ENCODE results near the gene PGAP2. TPM values are rescaled to one million over a fixed set of nuclear protein-coding genes. Genes with fewer than 3 reads are reported as not detected.

PGAP2 gene
- total and polyA plus RNA-seq, 4 experiments from 2014 or later = 16.2 to 20.7 (median 18.5) TPM

DNA sequence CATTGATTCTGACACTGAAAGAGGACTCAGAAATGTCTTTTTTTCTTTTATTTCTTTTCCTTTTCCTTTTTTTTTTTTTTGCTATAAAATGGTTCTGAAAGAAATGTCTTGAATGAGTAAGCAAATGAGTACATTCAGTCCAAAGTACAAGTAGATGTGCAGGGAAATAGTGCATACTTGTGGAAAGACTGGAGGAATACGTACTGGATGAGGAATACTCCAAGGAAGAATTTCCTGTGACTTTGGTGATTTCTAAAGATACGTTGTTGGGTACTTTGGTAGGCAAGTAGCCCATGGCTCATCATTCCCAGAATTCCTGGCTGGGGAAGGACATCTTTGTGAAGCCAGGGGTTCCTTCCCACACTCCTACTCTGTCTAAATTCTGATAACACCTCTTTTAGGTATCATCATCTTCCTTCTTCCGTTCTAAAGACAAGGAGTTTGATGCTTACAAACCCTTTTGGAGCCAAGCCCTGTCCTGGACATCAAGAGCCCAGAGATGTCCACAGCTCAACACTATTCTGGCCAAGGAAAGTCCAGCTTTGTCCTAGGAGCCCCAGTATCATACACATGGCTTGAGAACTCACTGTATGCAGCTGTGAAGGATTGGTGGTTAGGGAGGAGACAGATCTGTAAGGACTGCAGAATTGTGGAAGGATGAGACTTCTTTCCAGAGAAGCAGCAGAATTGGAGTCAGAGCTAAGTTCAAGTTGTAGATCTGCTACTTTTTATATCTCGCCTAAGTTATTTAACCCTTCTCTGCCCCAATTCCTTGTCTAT lies 6.2 kb upstream of the PGAP2 start:
- Mint-ChIP-seq H3K9me3 (no peaks in the 10 kb centered on the region), H3K4me3 (no peak overlapping the region), H3K4me1 (peaks cover 5 to 23% (median 15%) of the 10 kb centered on the region in 4 donors), H3K27ac (peak overlapping the region in 2 of 7 donors; percentile 4 to 47), H3K27me3 (no peaks in the 10 kb centered on the region), H3K36me3 (peaks cover 0 to 7% of the 10 kb centered on the region in 2 donors)
- H3K4me1 ChIP-seq (ENCODE audit: insufficient read depth, low read length) = peaks cover 12% of the 10 kb centered on the region
- no peak overlapping the region for H3K4me3 ChIP-seq (ENCODE audit: low read length in 2 of 2)
- DNase-seq = no peak
- intact Hi-C loops (cut with micrococcal nuclease) = no loop called here
- ChIA-PET CTCF (ENCODE audit: partially characterized antibody) (no interaction called here), POLR2A (ENCODE audit: partially characterized antibody) (no interaction called here)
- no peaks in the 10 kb centered on the region for H3K9me3 ChIP-seq (ENCODE audit: control insufficient read depth in 1 of 2, low read length in 2 of 2)
- no peaks in the 10 kb centered on the region for H3K36me3 ChIP-seq (ENCODE audit: insufficient read depth, low read length)
- no peaks in the 10 kb centered on the region for H3K27me3 ChIP-seq (ENCODE audit: insufficient read depth, low read length)
- H3K27ac ChIP-seq (ENCODE audit: low read depth, low read length) = no peak overlapping the region

DNA sequence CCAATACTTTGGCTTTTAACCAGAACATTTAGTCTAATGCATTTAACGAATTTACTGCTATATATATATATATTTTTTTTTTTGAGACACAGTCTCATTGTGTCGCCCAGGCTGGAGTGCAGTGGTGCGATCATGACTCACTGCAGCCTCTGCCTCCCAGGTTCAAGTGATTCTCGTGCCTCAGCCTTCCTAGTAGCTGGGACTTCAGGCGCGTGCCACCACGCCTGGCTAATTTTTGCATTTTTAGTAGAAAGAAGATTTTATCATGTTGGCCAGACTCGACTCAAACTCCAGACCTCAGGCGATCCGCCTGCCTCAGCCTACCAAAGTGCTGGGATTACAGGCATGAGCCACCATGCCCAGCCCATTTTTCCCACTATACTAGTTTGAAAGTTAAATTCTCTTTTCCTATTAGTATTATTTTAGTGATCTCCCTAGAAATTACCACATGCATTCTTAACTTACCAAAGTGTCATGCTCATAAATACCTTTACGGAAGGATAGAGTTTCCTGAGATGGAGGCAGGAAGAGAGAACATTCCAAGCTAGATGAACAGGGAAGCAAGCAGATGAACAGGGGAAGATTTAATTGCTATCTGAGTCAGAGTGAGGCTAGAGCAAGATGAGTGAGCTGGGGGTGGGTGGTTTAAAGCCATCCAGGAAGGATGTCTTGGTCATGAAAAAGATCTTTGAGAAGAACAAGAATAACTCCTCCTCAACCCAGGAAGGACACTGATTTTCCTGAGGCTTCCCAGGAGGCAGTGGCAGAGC lies 4.4 kb upstream of the PGAP2 start:
- Histone ChIP-seq H3K27me3 (ENCODE audit: insufficient read depth, low read length) (no peaks in the 10 kb centered on the region), H3K4me3 (ENCODE audit: low read length in 2 of 2) (no peak overlapping the region), H3K4me1 (ENCODE audit: insufficient read depth, low read length) (peaks cover 6% of the 10 kb centered on the region), H3K9me3 (ENCODE audit: control insufficient read depth in 1 of 2, low read length in 2 of 2) (no peaks in the 10 kb centered on the region), H3K36me3 (ENCODE audit: insufficient read depth, low read length) (no peaks in the 10 kb centered on the region), H3K27ac (ENCODE audit: low read depth, low read length) (no peak overlapping the region)
- H3K4me1 Mint-ChIP-seq = peaks cover 6 to 24% (median 15%) of the 10 kb centered on the region in 4 donors
- H3K36me3 Mint-ChIP-seq = peaks cover 0 to 4% of the 10 kb centered on the region in 2 donors
- DNase-seq = no peak
- peak overlapping the region in 2 of 7 donors; percentile 19 to 26 for H3K27ac Mint-ChIP-seq
- intact Hi-C loops (cut with micrococcal nuclease) = no loop called here
- ChIA-PET POLR2A (ENCODE audit: partially characterized antibody) (no interaction called here), CTCF (ENCODE audit: partially characterized antibody) (interaction anchor here (1.2 kb wide), 1 partner anchor 15 kb away, joined by 3 read pairs; no protein-coding TSS in a partner anchor)
- H3K9me3 Mint-ChIP-seq = no peaks in the 10 kb centered on the region
- no peaks in the 10 kb centered on the region for H3K27me3 Mint-ChIP-seq
- H3K4me3 Mint-ChIP-seq = no peak overlapping the region

DNA sequence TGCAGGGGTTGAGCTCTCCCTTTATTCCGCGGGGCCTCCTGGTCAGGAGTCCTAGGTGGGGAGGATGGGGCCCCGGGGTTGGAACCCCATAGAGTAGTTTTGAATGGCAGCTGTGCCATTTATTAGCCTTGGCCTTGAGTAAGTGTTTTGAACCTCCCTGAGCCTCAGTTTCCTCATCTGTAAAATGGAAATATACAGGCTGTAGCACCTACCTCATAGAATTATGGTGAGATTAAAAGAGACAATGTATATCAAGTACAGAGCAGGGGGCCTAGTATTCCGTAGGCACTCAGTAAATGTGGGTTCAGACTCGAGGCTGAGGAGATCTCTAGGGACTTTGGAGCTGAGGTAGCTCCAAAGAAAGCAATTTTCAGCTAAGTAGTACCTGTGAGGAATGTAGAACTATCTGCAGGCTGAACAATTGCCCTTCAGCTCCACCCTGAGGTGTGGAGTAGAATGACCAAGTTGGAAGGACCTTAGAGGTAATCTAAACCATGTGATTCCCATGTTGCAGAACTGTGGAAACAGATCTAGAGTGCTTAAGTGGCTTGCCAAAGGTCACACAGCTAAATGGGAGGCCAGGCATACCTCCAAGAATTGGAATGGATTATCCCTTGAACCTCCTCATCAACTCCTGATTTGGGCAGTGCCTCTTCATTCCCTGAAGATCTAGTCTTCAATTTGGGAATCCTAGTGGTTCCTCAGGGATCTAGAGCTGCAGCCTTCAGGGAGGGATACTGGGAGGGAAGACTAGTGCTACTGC lies 682 bp downstream of the PGAP2 start:
- intact Hi-C loops (cut with micrococcal nuclease) = loop anchor here (1.0 to 5.0 kb wide), 5 partner anchors 12 to 107 kb away; partner anchors contain the start of gene NUP98
- Mint-ChIP-seq H3K27me3 (no peaks in the 10 kb centered on the region), H3K27ac (peak overlapping the region; percentile 70 to 86 (median 85)), H3K4me1 (peaks cover 6 to 18% (median 14%) of the 10 kb centered on the region in 4 donors), H3K9me3 (no peaks in the 10 kb centered on the region), H3K4me3 (peak overlapping the region; percentile 84 to 99 (median 90)), H3K36me3 (peaks cover 0 to 4% of the 10 kb centered on the region in 2 donors)
- H3K9me3 ChIP-seq (ENCODE audit: control insufficient read depth in 1 of 2, low read length in 2 of 2) = no peaks in the 10 kb centered on the region
- ChIA-PET POLR2A (ENCODE audit: partially characterized antibody) (interaction anchor here (0.5 to 5.3 kb wide), 15 partner anchors 9 to 264 kb away, joined by 3 to 109 read pairs (median 5); partner anchors contain the start of genes NUP98, RHOG and STIM1), CTCF (ENCODE audit: partially characterized antibody) (interaction anchor here (0.6 to 4.7 kb wide), 36 partner anchors 10 to 264 kb away, joined by 3 to 39 read pairs (median 4); partner anchors contain the start of genes NUP98, RHOG and STIM1)
- no peaks in the 10 kb centered on the region for H3K36me3 ChIP-seq (ENCODE audit: insufficient read depth, low read length)
- peak; percentile 59 to 74 (median 64) for DNase-seq
- H3K27ac ChIP-seq (ENCODE audit: low read depth, low read length) = peak overlapping the region; percentile 68
- H3K4me1 ChIP-seq (ENCODE audit: insufficient read depth, low read length) = peaks cover 10% of the 10 kb centered on the region
- peak overlapping the region; percentile 81 to 85 for H3K4me3 ChIP-seq (ENCODE audit: low read length in 2 of 2)
- no peaks in the 10 kb centered on the region for H3K27me3 ChIP-seq (ENCODE audit: insufficient read depth, low read length)

DNA sequence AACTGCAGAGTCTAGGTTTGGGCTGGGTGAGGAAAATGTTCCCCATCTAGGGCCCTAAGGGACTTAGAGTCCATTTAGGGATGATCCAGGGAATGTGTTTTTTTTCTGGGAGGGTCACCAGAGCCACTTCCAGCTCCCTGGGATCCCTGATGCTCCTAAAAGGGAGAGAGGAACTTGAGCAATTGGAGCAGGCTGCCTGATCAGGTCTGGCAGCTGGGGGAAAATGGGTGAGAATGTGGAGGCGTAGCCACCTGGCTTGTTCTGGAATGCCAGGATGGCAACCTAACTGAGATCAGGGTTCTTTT lies 1.2 kb downstream of the PGAP2 start:
- H3K4me3 Mint-ChIP-seq = peak overlapping the region in 1 of 8 donors; percentile 13
- CTCF ChIA-PET (ENCODE audit: partially characterized antibody) = interaction anchor here (0.9 to 4.7 kb wide), 24 partner anchors 10 to 263 kb away, joined by 3 to 39 read pairs (median 9); partner anchors contain the start of genes NUP98, RHOG and STIM1
- POLR2A ChIA-PET (ENCODE audit: partially characterized antibody) = interaction anchor here (0.6 to 5.3 kb wide), 7 partner anchors 12 to 45 kb away, joined by 3 to 109 read pairs (median 12); partner anchors contain the start of genes NUP98, RHOG and STIM1

DNA sequence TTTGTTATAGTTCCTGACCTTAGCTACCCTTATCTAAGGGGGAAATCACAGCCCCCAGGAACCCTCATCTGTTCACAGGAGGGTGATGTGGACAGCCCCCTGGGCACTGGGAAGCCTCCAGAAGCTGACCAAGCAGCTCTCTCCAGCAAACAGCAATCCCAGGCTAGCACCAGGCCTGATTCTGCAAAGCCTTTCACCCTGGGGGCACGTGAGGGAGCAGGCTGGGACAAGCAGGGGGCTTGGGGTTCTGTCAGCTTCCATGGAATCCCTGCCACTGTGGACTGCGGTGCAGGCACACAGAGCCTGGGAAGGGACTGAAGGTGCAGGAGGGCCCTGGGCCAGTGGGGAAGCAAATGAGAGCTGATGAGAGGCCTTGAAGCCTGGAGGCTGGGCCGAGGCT lies 2.1 kb downstream of the PGAP2 start:
- Mint-ChIP-seq H3K9me3 (no peaks in the 10 kb centered on the region), H3K36me3 (peaks cover 0 to 4% of the 10 kb centered on the region in 2 donors), H3K27me3 (no peaks in the 10 kb centered on the region), H3K4me3 (no peak overlapping the region), H3K4me1 (peaks cover 6 to 18% (median 14%) of the 10 kb centered on the region in 4 donors), H3K27ac (no peak overlapping the region)
- Histone ChIP-seq H3K27me3 (ENCODE audit: insufficient read depth, low read length) (no peaks in the 10 kb centered on the region), H3K9me3 (ENCODE audit: control insufficient read depth in 1 of 2, low read length in 2 of 2) (no peaks in the 10 kb centered on the region), H3K4me3 (ENCODE audit: low read length in 2 of 2) (no peak overlapping the region), H3K4me1 (ENCODE audit: insufficient read depth, low read length) (peaks cover 10% of the 10 kb centered on the region), H3K36me3 (ENCODE audit: insufficient read depth, low read length) (no peaks in the 10 kb centered on the region), H3K27ac (ENCODE audit: low read depth, low read length) (no peak overlapping the region)
- CTCF ChIA-PET (ENCODE audit: partially characterized antibody) = interaction anchor here (0.8 to 4.7 kb wide), 9 partner anchors 9 to 262 kb away, joined by 3 to 39 read pairs (median 8); partner anchors contain the start of gene RHOG
- POLR2A ChIA-PET (ENCODE audit: partially characterized antibody) = interaction anchor here (0.8 to 5.3 kb wide), 4 partner anchors 13 to 44 kb away, joined by 4 to 109 read pairs (median 47); partner anchors contain the start of genes NUP98, RHOG and STIM1
- DNase-seq = no peak
- intact Hi-C loops (cut with micrococcal nuclease) = no loop called here

More for the DNA sequence above, 1.2 kb downstream of the PGAP2 start:
- Mint-ChIP-seq H3K36me3 (peaks cover 0 to 4% of the 10 kb centered on the region in 2 donors), H3K27ac (peak overlapping the region in 2 of 7 donors; percentile 62 to 80), H3K4me1 (peaks cover 6 to 18% (median 14%) of the 10 kb centered on the region in 4 donors), H3K27me3 (no peaks in the 10 kb centered on the region), H3K9me3 (no peaks in the 10 kb centered on the region)
- H3K27me3 ChIP-seq (ENCODE audit: insufficient read depth, low read length) = no peaks in the 10 kb centered on the region
- H3K27ac ChIP-seq (ENCODE audit: low read depth, low read length) = no peak overlapping the region
- intact Hi-C loops (cut with micrococcal nuclease) = loop anchor here (1.0 to 5.0 kb wide), 3 partner anchors 24 to 107 kb away; no protein-coding TSS in a partner anchor
- DNase-seq = no peak
- H3K4me3 ChIP-seq (ENCODE audit: low read length in 2 of 2) = no peak overlapping the region
- peaks cover 10% of the 10 kb centered on the region for H3K4me1 ChIP-seq (ENCODE audit: insufficient read depth, low read length)
- no peaks in the 10 kb centered on the region for H3K9me3 ChIP-seq (ENCODE audit: control insufficient read depth in 1 of 2, low read length in 2 of 2)
- no peaks in the 10 kb centered on the region for H3K36me3 ChIP-seq (ENCODE audit: insufficient read depth, low read length)

DNA sequence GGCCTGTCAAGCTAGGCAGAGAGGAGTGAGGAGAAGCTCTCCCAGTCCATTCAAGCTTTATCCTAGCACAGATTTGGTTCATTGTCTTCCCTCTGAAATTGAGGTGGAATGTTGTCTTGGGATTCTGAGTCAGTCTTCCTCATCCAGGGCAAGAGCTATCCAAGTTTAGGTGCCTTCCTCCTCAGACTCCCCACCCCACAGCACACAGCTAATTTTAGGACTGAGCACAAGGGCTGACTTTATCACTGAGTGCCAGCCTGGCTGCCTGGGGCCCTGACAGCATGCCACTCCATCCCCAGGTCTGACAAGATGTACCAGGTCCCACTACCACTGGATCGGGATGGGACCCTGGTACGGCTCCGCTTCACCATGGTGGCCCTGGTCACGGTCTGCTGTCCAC lies 2.6 kb downstream of the PGAP2 start:
- peaks cover 0 to 4% of the 10 kb centered on the region in 2 donors for H3K36me3 Mint-ChIP-seq

More for the DNA sequence above, 2.6 kb downstream of the PGAP2 start:
- ChIA-PET CTCF (ENCODE audit: partially characterized antibody) (interaction anchor here (0.8 to 4.7 kb wide), 6 partner anchors 8 to 262 kb away, joined by 3 to 39 read pairs (median 6); partner anchors contain the start of gene RHOG), POLR2A (ENCODE audit: partially characterized antibody) (interaction anchor here (0.8 to 5.3 kb wide), 3 partner anchors 14 to 27 kb away, joined by 4 to 109 read pairs (median 67); partner anchors contain the start of genes NUP98 and RHOG)
- peaks cover 10% of the 10 kb centered on the region for H3K4me1 ChIP-seq (ENCODE audit: insufficient read depth, low read length)
- no peaks in the 10 kb centered on the region for H3K9me3 ChIP-seq (ENCODE audit: control insufficient read depth in 1 of 2, low read length in 2 of 2)
- no peak for DNase-seq
- no peak overlapping the region for H3K4me3 ChIP-seq (ENCODE audit: low read length in 2 of 2)
- H3K27ac ChIP-seq (ENCODE audit: low read depth, low read length) = no peak overlapping the region
- intact Hi-C loops (cut with micrococcal nuclease) = no loop called here
- Mint-ChIP-seq H3K27me3 (no peaks in the 10 kb centered on the region), H3K9me3 (no peaks in the 10 kb centered on the region), H3K4me1 (peaks cover 6 to 18% (median 14%) of the 10 kb centered on the region in 4 donors), H3K27ac (peak overlapping the region in 1 of 7 donors; percentile 66), H3K4me3 (no peak overlapping the region)
- no peaks in the 10 kb centered on the region for H3K27me3 ChIP-seq (ENCODE audit: insufficient read depth, low read length)
- H3K36me3 ChIP-seq (ENCODE audit: insufficient read depth, low read length) = no peaks in the 10 kb centered on the region

Data from CD4-positive, alpha-beta memory T cell (primary cell).